NB4 (cell line): ENCODE results near the gene ANKLE1.

ENCODE experiments used
- CTCF ChIP-seq: IDR thresholded peaks from one replicate; pipeline ENCODE4 v1.5.1; 2012; ENCODE audit warnings: low read depth, low read length
- MYC ChIP-seq: IDR thresholded peaks from 2 replicates; pipeline ENCODE4 v1.6.1; 2011; ENCODE audit warnings: low read depth, low read length
- POLR2A ChIP-seq: IDR thresholded peaks from 2 replicates; pipeline ENCODE4 v1.6.1; 2011; ENCODE audit warnings: mild to moderate bottlenecking; ENCODE audit not compliant: insufficient read length; ENCODE audit errors: extremely low read depth
- TF ChIP-seq, protein P1 (sequence below): IDR thresholded peaks from 2 replicates; pipeline ENCODE4 v1.6.1; 2011; ENCODE audit warnings: low read depth, low read length

GRCh38 chr19:17296976-17297375 is 15.3 kb downstream of the ANKLE1 start:
- TF ChIP-seq CTCF = no peak
- TF ChIP-seq POLR2A = no peak
- no peak for TF ChIP-seq MYC
- TF ChIP-seq, protein P1, sequence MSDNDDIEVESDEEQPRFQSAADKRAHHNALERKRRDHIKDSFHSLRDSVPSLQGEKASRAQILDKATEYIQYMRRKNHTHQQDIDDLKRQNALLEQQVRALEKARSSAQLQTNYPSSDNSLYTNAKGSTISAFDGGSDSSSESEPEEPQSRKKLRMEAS = no peak
